ENCODE measurements around the gene CHD5. TPM values are rescaled to one million over a fixed set of nuclear protein-coding genes. Genes with fewer than 3 reads are reported as not detected.

CHD5 gene
- polyA plus RNA-seq, 1 donor (not counting 4 experiments of a cell fraction or from before 2014, with no cell fraction given), result 0.07 TPM

- dilution Hi-C loops (cut with MboI; ENCODE audit: extremely low pct_ligation_motif_present, low sequenced_read_pairs), result no loop called here
- Histone ChIP-seq H3K36me3 (ENCODE audit: control insufficient read depth in 2 of 2, extremely low read depth in 1 of 2, insufficient read depth in 2 of 2, low read length in 2 of 2) (no peaks in the 10 kb centered on the region), H3K27ac (ENCODE audit: control insufficient read depth, insufficient read depth, low read length) (no peak overlapping the region), H2AFZ (ENCODE audit: control insufficient read depth, low read length) (no peak overlapping the region), H3K27me3 (ENCODE audit: control insufficient read depth, extremely low read depth, insufficient read depth, low read length) (peaks cover 12% of the 10 kb centered on the region), H3K4me2 (ENCODE audit: control insufficient read depth, extremely low read depth, insufficient read depth, low read depth, low read length) (no peak overlapping the region), H3K79me2 (ENCODE audit: control insufficient read depth, insufficient read depth, low read length) (no peaks in the 10 kb centered on the region), H3K4me3 (ENCODE audit: control insufficient read depth in 2 of 3, extremely low read depth in 1 of 3, insufficient read depth in 2 of 3, low read depth in 1 of 3, low read length in 3 of 3) (no peak overlapping the region), H3K4me1 (ENCODE audit: control insufficient read depth, extremely low read depth, insufficient read depth, low read length) (no peaks in the 10 kb centered on the region), H3K9ac (ENCODE audit: control insufficient read depth, extremely low read depth, insufficient read depth, low read length) (no peak overlapping the region), H3K9me3 (ENCODE audit: control insufficient read depth, low read depth, low read length) (no peaks in the 10 kb centered on the region), H4K20me1 (ENCODE audit: control insufficient read depth, extremely low read depth, insufficient read depth, low read length) (no peaks in the 10 kb centered on the region), H3K9me1 (ENCODE audit: control insufficient read depth, extremely low read depth, insufficient read depth, low read length) (no peaks in the 10 kb centered on the region)
- FAIRE-seq, result no peak
- DNase-seq (ENCODE audit: low read depth, low spot score), result peak; percentile 28
- TF ChIP-seq EZH2 (IDR thresholded peaks at IDR 0.05; ENCODE audit: low read length) (no peak), CTCF (optimal IDR thresholded peaks at IDR 0.05 in 1 of 3, IDR thresholded peaks at IDR 0.05 in 1 of 3, conservative IDR thresholded peaks at IDR 0.05 in 1 of 3; ENCODE audit: extremely low read depth in 1 of 3, insufficient read depth in 2 of 3, low read length in 3 of 3) (peak; percentile 66 to 98 (median 83))
These were observed 71.0 kb downstream of the CHD5 start for GRCh38 chr1:6108937-6109614.

- Histone ChIP-seq H3K27me3 (ENCODE audit: control insufficient read depth, extremely low read depth, insufficient read depth, low read length) (peaks cover 17% of the 10 kb centered on the region), H2AFZ (ENCODE audit: control insufficient read depth, low read length) (no peak overlapping the region), H3K79me2 (ENCODE audit: control insufficient read depth, insufficient read depth, low read length) (no peaks in the 10 kb centered on the region), H3K4me2 (ENCODE audit: control insufficient read depth, extremely low read depth, insufficient read depth, low read depth, low read length) (no peak overlapping the region), H4K20me1 (ENCODE audit: control insufficient read depth, extremely low read depth, insufficient read depth, low read length) (no peaks in the 10 kb centered on the region), H3K27ac (ENCODE audit: control insufficient read depth, insufficient read depth, low read length) (no peak overlapping the region), H3K9me3 (ENCODE audit: control insufficient read depth, low read depth, low read length) (no peaks in the 10 kb centered on the region), H3K9me1 (ENCODE audit: control insufficient read depth, extremely low read depth, insufficient read depth, low read length) (no peaks in the 10 kb centered on the region), H3K4me3 (ENCODE audit: control insufficient read depth in 2 of 3, extremely low read depth in 1 of 3, insufficient read depth in 2 of 3, low read depth in 1 of 3, low read length in 3 of 3) (no peak overlapping the region), H3K4me1 (ENCODE audit: control insufficient read depth, extremely low read depth, insufficient read depth, low read length) (no peaks in the 10 kb centered on the region), H3K9ac (ENCODE audit: control insufficient read depth, extremely low read depth, insufficient read depth, low read length) (no peak overlapping the region), H3K36me3 (ENCODE audit: control insufficient read depth in 2 of 2, extremely low read depth in 1 of 2, insufficient read depth in 2 of 2, low read length in 2 of 2) (no peaks in the 10 kb centered on the region)
- FAIRE-seq, result no peak
- TF ChIP-seq CTCF (optimal IDR thresholded peaks at IDR 0.05 in 1 of 3, IDR thresholded peaks at IDR 0.05 in 1 of 3, conservative IDR thresholded peaks at IDR 0.05 in 1 of 3; ENCODE audit: extremely low read depth in 1 of 3, insufficient read depth in 2 of 3, low read length in 3 of 3) (no peak), EZH2 (IDR thresholded peaks at IDR 0.05; ENCODE audit: low read length) (no peak)
- dilution Hi-C loops (cut with MboI; ENCODE audit: extremely low pct_ligation_motif_present, low sequenced_read_pairs), result no loop called here
- no peak for DNase-seq (ENCODE audit: low read depth, low spot score)
These were observed 71.6 kb downstream of the CHD5 start for GRCh38 chr1:6108476-6108875.

Data from keratinocyte (primary cell).